Hypothalamus (tissue), 51 donors: Measurements from ENCODE around the gene CALML6.

ENCODE experiments used
- DNase-seq, 51 donors: peaks; one replicate each; lab custom pipeline; 2025; lab: John Stamatoyannopoulos, UW

Gene CALML6

GRCh38 chr1:1960480-1961196 lies 45.6 kb downstream of the CALML6 start:
- peak in 1 of 51 donors; percentile 30 for DNase-seq

DNA sequence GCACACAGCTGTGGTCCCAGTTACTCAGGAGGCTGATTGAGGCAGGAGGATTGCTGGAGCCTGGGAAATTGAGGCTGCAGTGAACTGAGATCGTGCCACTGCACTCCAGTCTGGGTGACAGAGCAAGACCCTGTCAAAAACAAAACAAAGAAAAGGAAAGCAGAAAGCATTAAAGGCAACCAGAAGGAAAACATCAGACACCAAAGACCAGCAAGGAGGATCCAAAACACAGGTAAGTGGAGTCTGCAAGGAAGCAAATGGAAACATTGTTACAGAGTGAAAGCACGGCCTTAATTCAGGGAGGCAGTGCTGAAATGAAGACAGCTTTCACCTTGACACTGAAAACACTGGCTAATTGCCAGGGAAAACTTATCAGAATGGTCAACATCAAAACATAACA lies 47.7 kb downstream of the CALML6 start:
- DNase-seq = no peak

- no peak for DNase-seq
Measured at GRCh38 chr1:1963570-1963969, 48.5 kb downstream of the CALML6 start.

GRCh38 chr1:1964811-1965210 lies 49.8 kb downstream of the CALML6 start:
- no peak for DNase-seq

DNA sequence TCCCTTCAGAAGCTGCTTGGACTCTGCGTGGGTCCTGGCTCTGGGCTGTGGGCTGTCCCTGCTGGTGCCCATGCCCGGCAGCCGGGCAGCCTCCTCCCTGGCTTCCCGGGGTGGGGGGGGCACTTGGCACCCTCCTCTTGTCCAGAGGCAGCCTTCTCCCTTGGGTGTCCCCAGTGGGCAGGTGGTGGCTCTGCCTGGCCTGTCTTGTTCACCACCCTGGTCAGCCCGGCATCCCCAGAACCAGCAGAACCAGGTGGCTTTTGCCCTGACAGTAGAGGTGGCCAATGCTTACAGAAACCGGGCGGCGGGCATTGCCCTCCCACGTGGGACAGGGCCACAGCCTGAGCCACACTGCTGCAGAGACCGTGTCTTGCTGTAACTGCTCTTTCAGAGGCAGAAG lies 50.5 kb downstream of the CALML6 start:
- DNase-seq = no peak

GRCh38 chr1:1966071-1966740 lies 51.1 kb downstream of the CALML6 start:
- DNase-seq = peak in 8 of 51 donors; percentile 8 to 27 (median 14)
